ENCODE results near the gene MAJIN. TPM values are rescaled to one million over a fixed set of nuclear protein-coding genes. Genes with fewer than 3 reads are reported as not detected.
A peak's percentile ranks its signal among the peaks of the same experiment; 100 is the strongest.

Gene MAJIN
- total RNA-seq, 4 donors from 2014 or later, result not detected

DNA sequence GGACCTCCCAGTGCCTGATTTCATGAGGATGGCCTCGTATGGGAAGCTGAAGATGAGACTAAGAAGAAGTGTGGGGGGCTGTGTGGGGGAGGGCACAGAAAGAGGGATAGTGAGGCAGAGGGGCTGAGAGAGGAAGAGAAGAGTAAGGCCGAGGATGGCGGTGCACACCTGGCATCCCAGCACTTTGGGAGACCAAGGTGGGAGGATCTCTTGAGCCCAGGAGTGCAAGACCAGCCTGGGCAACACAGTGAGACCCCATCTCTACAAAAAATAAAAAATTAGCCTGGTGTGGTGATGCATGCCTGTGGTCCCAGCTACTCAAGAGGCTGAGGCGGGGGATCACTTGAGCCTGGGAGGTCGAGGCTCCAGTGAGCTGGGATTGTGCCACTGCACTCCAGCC is 80.0 kb downstream of the MAJIN start:
- intact Hi-C loops (cut with DNase I), result loop anchor here (5.0 kb wide), 1 partner anchor 45 kb away; no protein-coding TSS in a partner anchor
- TF ChIP-seq POLR2A (IDR thresholded peaks at IDR 0.05), result no peak
- TF ChIP-seq, protein P1, sequence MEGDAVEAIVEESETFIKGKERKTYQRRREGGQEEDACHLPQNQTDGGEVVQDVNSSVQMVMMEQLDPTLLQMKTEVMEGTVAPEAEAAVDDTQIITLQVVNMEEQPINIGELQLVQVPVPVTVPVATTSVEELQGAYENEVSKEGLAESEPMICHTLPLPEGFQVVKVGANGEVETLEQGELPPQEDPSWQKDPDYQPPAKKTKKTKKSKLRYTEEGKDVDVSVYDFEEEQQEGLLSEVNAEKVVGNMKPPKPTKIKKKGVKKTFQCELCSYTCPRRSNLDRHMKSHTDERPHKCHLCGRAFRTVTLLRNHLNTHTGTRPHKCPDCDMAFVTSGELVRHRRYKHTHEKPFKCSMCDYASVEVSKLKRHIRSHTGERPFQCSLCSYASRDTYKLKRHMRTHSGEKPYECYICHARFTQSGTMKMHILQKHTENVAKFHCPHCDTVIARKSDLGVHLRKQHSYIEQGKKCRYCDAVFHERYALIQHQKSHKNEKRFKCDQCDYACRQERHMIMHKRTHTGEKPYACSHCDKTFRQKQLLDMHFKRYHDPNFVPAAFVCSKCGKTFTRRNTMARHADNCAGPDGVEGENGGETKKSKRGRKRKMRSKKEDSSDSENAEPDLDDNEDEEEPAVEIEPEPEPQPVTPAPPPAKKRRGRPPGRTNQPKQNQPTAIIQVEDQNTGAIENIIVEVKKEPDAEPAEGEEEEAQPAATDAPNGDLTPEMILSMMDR (IDR thresholded peaks at IDR 0.05), result no peak
- Histone ChIP-seq H3K27ac (no peak overlapping the region), H3K4me1 (peaks cover 4 to 31% (median 11%) of the 10 kb centered on the region in 3 donors), H3K4me3 (no peak overlapping the region), H3K36me3 (peaks cover 0 to 25% (median 10%) of the 10 kb centered on the region in 3 donors), H3K9me3 (no peaks in the 10 kb centered on the region), H3K27me3 (no peaks in the 10 kb centered on the region)
- WGBS, 2 donors, result 74 to 85% methylated on average over 4 of the region's 5 CpGs
- no peak for DNase-seq

DNA sequence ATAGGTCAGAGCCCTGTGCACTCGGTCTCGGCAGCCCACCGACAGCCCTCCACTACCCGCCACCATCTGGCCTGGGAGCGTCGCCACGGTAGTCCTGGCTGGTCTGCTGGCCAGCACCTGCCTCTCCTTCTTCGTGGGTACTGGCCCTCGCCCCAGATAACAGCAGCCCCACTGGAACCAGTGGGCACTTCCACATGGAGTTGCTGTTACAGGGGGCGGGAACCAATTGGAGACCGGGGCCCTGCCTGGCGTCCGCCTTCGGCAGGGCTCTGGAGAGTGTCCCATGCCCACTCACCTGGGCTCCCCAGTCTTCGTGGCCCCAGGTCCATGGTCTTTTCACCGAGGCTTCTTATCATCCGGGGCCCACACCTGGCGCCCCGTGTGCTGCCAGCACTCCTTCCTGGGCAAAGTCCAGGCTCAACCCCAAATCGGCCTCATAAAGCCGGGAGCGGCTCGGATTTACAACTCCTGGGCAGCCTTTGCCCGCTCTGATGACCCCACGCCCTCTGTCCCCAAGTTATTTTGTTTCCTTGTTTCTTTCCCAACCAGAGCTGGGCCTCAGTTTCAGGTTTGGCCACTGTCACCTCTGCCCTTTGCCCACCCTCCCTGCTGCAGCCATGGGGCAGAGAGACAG is 80.6 kb downstream of the MAJIN start:
- TF ChIP-seq, protein P1 (IDR thresholded peaks at IDR 0.05), result no peak
- no peak for TF ChIP-seq POLR2A (IDR thresholded peaks at IDR 0.05)
- Histone ChIP-seq H3K27me3 (no peaks in the 10 kb centered on the region), H3K4me3 (no peak overlapping the region), H3K9me3 (no peaks in the 10 kb centered on the region), H3K36me3 (peaks cover 0 to 19% (median 9%) of the 10 kb centered on the region in 3 donors), H3K27ac (no peak overlapping the region), H3K4me1 (peaks cover 4 to 31% (median 11%) of the 10 kb centered on the region in 3 donors)
- intact Hi-C loops (cut with DNase I), result loop anchor here (5.0 kb wide), 1 partner anchor 44 kb away; no protein-coding TSS in a partner anchor
- WGBS, 2 donors, result 86 to 91% methylated on average over 8 to 15 of the region's 25 CpGs
- DNase-seq, result no peak

DNA sequence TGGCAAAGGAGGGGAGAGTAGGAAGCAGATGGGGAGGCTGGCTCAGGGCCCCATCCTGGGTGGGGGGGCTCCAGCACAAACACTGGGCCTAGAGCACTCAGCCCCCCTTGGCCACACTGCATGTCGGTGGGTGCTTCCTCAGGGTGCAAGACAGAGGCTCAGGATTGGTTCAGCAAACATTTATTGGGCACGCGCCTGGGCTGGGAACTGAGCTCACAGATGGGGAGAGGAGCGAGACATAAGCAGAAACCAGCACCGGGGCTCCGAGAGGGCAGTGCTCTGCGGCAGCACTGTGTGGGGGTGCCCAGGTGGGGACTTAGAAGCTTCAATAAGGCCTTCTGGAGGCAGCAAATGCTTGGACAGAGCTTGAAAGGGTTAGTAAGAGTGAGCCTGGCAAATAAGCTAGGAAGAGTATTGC is 81.4 kb downstream of the MAJIN start:
- no peaks in the 10 kb centered on the region for H3K27me3 ChIP-seq
- H3K9me3 ChIP-seq, result no peaks in the 10 kb centered on the region
- TF ChIP-seq, protein P1 (IDR thresholded peaks at IDR 0.05), result no peak
- no peak for TF ChIP-seq POLR2A (IDR thresholded peaks at IDR 0.05)
- DNase-seq, result no peak
- H3K4me1 ChIP-seq, result peaks cover 4 to 36% (median 11%) of the 10 kb centered on the region in 3 donors
- 82 to 100% methylated on average over 3 to 5 of the region's 7 CpGs for WGBS, 2 donors
- intact Hi-C loops (cut with DNase I), result loop anchor here (5.0 kb wide), 1 partner anchor 43 kb away; no protein-coding TSS in a partner anchor
- H3K36me3 ChIP-seq, result peaks cover 0 to 11% (median 5%) of the 10 kb centered on the region in 3 donors
- no peak overlapping the region for H3K4me3 ChIP-seq
- H3K27ac ChIP-seq, result no peak overlapping the region

DNA sequence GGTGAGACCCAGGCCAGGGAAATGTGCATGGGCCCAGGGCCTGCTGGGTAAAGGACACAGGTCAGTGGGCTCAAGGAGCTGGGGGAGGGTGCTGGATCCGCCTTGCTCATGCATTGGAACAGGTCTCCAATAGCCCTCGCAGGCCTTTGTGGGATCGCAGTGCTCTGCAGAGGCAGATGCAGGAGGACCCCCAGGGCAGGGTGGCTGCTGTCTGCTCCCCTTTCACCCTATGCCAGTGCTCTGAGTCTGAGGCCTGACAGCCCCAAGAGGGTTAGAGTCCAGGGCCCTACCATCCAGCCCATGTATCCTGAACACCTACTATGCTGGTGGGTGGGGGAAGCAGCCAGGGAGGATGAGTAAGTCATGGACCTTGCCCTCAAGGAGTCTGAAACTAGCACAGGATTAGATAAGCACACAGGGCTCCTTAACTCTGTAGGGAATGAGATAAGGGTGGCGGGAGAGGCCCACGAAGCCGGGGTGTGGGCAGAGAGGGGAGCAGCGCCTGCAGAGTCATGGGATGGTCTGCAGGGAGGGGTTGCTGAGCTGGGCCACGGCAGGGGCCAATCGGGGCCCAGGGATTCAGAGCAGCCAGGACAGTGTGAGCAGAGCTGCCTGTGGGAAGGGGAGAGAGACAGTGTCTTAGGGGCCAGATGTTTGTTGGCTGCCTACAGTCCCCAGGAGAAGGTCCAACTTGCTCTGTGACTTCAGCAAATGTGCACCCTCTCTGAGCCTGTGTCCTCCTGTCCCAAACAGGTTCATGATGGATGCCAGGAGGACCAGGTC is 83.0 kb downstream of the MAJIN start:
- H3K27ac ChIP-seq, result no peak overlapping the region
- intact Hi-C loops (cut with DNase I), result no loop called here
- H3K27me3 ChIP-seq, result no peaks in the 10 kb centered on the region
- peaks cover 4 to 30% (median 11%) of the 10 kb centered on the region in 3 donors for H3K4me1 ChIP-seq
- TF ChIP-seq, protein P1 (IDR thresholded peaks at IDR 0.05), result no peak
- TF ChIP-seq POLR2A (IDR thresholded peaks at IDR 0.05), result no peak
- H3K4me3 ChIP-seq, result no peak overlapping the region
- WGBS, 2 donors, result 67 to 73% methylated on average over 8 of the region's 9 CpGs
- DNase-seq, result no peak
- no peaks in the 10 kb centered on the region for H3K9me3 ChIP-seq
- no peaks in the 10 kb centered on the region for H3K36me3 ChIP-seq

DNA sequence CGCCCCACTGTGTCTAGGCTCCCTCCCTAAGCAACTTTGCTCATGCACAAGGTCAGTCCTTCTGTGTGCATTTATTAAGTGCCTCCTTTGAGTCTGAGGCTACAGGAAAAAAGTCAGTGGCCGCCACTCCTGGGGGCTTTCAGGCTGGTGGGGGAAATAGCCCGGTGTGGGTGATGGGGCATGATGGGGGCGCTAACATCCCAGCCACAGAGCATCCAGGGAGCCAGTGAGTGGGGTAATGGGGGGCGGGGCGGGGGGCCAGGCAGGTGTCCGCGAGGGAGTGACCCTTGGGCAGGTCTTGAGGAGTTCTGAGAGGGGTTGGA is 83.5 kb downstream of the MAJIN start:
- H3K4me3 ChIP-seq, result peak overlapping the region in 2 of 4 donors; percentile 22 to 50
- no peak for TF ChIP-seq POLR2A (IDR thresholded peaks at IDR 0.05)
- TF ChIP-seq, protein P1 (IDR thresholded peaks at IDR 0.05), result no peak
- no peaks in the 10 kb centered on the region for H3K27me3 ChIP-seq
- intact Hi-C loops (cut with DNase I), result no loop called here
- H3K4me1 ChIP-seq, result peaks cover 4 to 25% (median 11%) of the 10 kb centered on the region in 3 donors
- no peaks in the 10 kb centered on the region for H3K36me3 ChIP-seq
- no peaks in the 10 kb centered on the region for H3K9me3 ChIP-seq
- no CpG with 5 or more reads among the region's 8 CpGs for WGBS, 2 donors
- DNase-seq, result no peak
- peak overlapping the region in 2 of 4 donors; percentile 65 to 68 for H3K27ac ChIP-seq

All from esophagus squamous epithelium (tissue), 5 donors.